SK-N-SH treated with all-trans-retinoic acid at 6 μM for 48 hours (cell line): ENCODE results near the gene NUPR2.
"Not testable (repeated sequence)": the region's sequence is repeated elsewhere in the genome, so short reads cannot be mapped to it uniquely, and the experiment has no call there.

ENCODE experiments used
- ARNTL ChIP-seq: fragments of 450-650 bp; formaldehyde crosslinking; IDR thresholded peaks from 2 replicates; pipeline ENCODE4 v1.5.0; 2020; ENCODE audit warnings: low read depth, mild to moderate bottlenecking, moderate library complexity, borderline replicate concordance
- ESRRG ChIP-seq: fragments of 250-450 bp; sonication (Bioruptor Pico); IDR thresholded peaks from 2 replicates; pipeline ENCODE4 v1.6.1; 2021; ENCODE audit warnings: mild to moderate bottlenecking
- GLIS3 ChIP-seq: fragments of 250-450 bp; sonication (Bioruptor Pico); IDR thresholded peaks from 2 replicates; pipeline ENCODE4 v1.5.0; 2020; ENCODE audit warnings: mild to moderate bottlenecking, moderate library complexity
- OSR1 ChIP-seq: fragments of 250-450 bp; sonication (Bioruptor Pico); IDR thresholded peaks from 2 replicates; pipeline ENCODE4 v1.8.0; 2022; ENCODE audit warnings: moderate library complexity, mild to moderate bottlenecking, inconsistent platforms
- PATZ1 ChIP-seq: fragments of 250-450 bp; sonication (Bioruptor Pico); IDR thresholded peaks from 2 replicates; pipeline ENCODE4 v1.8.0; 2020; ENCODE audit warnings: mild to moderate bottlenecking, moderate library complexity, borderline replicate concordance
- POU6F1 ChIP-seq: fragments of 250-450 bp; sonication (Bioruptor Pico); IDR thresholded peaks from 2 replicates; pipeline ENCODE4 v1.8.0; 2021; ENCODE audit warnings: low read depth, mild to moderate bottlenecking, moderate library complexity, borderline replicate concordance
- PPARA ChIP-seq: fragments of 250-450 bp; sonication (Bioruptor Pico); IDR thresholded peaks from 2 replicates; pipeline ENCODE4 v1.5.0; 2020; ENCODE audit warnings: mild to moderate bottlenecking, borderline replicate concordance
- TCF4 ChIP-seq: fragments of 250-450 bp; sonication (Bioruptor Pico); IDR thresholded peaks from 2 replicates; pipeline ENCODE4 v1.8.0; 2021; ENCODE audit warnings: mild to moderate bottlenecking, moderate library complexity, borderline replicate concordance
- TOX ChIP-seq: fragments of 250-450 bp; sonication (Bioruptor Pico); IDR thresholded peaks from 2 replicates; pipeline ENCODE4 v1.8.0; 2021; ENCODE audit warnings: mild to moderate bottlenecking, moderate library complexity, borderline replicate concordance
- TSHZ2 ChIP-seq: fragments of 250-450 bp; sonication (Bioruptor Pico); IDR thresholded peaks from 2 replicates; pipeline ENCODE4 v1.5.0; 2020; ENCODE audit warnings: mild to moderate bottlenecking, moderate library complexity
- ZC3H10 ChIP-seq: fragments of 250-450 bp; sonication (Bioruptor Pico); IDR thresholded peaks from 2 replicates; pipeline ENCODE4 v1.5.1; 2021; ENCODE audit warnings: mild to moderate bottlenecking, moderate library complexity
- ZFP3 ChIP-seq: fragments of 250-450 bp; sonication (Bioruptor Pico); IDR thresholded peaks from 2 replicates; pipeline ENCODE4 v1.5.0; 2020; ENCODE audit warnings: mild to moderate bottlenecking, moderate library complexity
- ZNF8 ChIP-seq: fragments of 450-650 bp; formaldehyde crosslinking; IDR thresholded peaks from 2 replicates; pipeline ENCODE4 v1.5.0; 2020; ENCODE audit warnings: mild to moderate bottlenecking, moderate library complexity
- TF ChIP-seq, protein P1 (sequence below): fragments of 250-450 bp; sonication (Bioruptor Pico); IDR thresholded peaks from 2 replicates; pipeline ENCODE4 v1.5.1; 2020; ENCODE audit warnings: low read depth, mild to moderate bottlenecking, moderate library complexity

DNA sequence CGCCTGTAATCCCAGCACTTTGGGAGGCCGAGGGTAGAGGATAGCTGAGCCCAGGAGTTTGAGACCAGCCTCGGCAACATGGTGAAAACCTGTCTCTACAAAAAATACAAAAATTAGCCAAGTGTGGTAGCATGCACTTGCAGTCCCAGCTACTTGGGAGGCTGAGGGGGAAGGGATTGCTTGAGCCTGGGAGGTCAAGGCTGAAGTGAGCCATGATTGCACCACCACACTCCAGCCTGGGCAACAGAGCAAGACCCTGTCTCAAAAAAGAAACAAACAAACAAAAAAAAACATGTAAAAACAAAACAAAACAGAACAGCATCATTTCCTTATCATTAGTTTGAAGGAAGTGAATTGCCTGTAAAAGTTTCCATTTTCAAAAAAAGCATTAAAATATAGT lies 4.0 kb downstream of the NUPR2 start:
- not testable (repeated sequence) for TF ChIP-seq PATZ1 (CRISPR knock-in tag); TOX; ZFP3; ARNTL (CRISPR knock-in tag); ESRRG (CRISPR knock-in tag); ZNF8; ZC3H10 (CRISPR knock-in tag); TSHZ2; GLIS3; TCF4; OSR1; POU6F1 (CRISPR knock-in tag); PPARA (CRISPR knock-in tag)
- TF ChIP-seq, protein P1, sequence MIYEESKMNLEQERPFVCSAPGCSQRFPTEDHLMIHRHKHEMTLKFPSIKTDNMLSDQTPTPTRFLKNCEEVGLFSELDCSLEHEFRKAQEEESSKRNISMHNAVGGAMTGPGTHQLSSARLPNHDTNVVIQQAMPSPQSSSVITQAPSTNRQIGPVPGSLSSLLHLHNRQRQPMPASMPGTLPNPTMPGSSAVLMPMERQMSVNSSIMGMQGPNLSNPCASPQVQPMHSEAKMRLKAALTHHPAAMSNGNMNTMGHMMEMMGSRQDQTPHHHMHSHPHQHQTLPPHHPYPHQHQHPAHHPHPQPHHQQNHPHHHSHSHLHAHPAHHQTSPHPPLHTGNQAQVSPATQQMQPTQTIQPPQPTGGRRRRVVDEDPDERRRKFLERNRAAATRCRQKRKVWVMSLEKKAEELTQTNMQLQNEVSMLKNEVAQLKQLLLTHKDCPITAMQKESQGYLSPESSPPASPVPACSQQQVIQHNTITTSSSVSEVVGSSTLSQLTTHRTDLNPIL (CRISPR knock-in tag), result not testable (repeated sequence)
